ENCODE results near the gene HMOX2.
A peak's percentile ranks its signal among the peaks of the same experiment; 100 is the strongest.

DNA sequence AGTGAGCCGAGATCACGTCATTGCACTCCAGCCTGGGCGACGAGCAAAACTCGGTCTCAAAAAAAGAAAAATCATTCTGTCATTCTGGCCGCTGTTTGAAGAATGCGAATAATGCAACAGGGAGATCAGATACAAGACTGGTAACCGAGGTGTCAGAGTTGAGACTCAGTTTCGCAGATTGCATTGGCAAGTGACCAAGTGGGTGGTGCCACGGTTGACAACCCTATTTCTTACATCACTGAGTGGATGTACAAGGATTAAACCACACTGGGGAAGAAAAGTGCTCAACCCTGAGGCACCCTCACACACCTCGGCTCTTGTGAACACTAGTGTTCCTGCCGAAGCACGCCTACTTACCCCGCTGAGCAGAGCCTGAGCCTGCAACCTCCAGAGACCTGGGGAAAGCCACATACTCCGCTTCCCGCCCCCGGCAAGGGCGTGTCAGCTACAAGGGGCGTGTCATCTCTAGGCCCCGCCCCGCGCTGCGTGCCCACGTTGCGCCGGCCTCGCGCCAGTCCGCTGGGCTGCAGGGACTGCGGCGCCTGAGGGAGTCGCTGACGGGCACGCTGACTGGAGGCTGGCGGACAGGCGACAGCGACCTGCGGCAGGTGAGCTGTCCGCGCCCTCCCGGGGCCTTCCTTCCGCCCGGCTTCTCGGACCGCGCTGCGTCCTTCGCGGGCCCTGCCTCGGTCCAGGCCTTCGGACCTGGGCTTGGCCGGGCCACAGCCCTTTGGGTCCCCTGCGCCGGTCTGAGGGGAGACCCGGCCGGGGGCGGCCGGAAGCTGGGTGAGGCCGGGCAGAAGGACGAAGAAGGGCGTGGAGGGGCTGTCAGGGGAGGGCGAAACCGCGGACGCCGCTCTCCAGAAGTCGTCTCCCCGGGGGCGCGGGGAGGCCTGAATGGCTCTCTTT lies at the start of gene HMOX2:
- TF ChIP-seq, protein P1, sequence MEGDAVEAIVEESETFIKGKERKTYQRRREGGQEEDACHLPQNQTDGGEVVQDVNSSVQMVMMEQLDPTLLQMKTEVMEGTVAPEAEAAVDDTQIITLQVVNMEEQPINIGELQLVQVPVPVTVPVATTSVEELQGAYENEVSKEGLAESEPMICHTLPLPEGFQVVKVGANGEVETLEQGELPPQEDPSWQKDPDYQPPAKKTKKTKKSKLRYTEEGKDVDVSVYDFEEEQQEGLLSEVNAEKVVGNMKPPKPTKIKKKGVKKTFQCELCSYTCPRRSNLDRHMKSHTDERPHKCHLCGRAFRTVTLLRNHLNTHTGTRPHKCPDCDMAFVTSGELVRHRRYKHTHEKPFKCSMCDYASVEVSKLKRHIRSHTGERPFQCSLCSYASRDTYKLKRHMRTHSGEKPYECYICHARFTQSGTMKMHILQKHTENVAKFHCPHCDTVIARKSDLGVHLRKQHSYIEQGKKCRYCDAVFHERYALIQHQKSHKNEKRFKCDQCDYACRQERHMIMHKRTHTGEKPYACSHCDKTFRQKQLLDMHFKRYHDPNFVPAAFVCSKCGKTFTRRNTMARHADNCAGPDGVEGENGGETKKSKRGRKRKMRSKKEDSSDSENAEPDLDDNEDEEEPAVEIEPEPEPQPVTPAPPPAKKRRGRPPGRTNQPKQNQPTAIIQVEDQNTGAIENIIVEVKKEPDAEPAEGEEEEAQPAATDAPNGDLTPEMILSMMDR (IDR thresholded peaks at IDR 0.05), result peak; percentile 9 to 76 (median 30)
- peak; percentile 93 to 98 for TF ChIP-seq POLR2A (IDR thresholded peaks at IDR 0.05)

Data from heart left ventricle (tissue), 13 donors.